Trophoblast cell (in vitro differentiated cells and primary cell): Measurements from ENCODE around the gene USP24.

Experiments used
- DNase-seq, 2 donors: peaks; one replicate each; pipeline ENCODE4 v3.0.0-alpha.2; 2016
- H2AFZ ChIP-seq: 2 replicates; pipeline ENCODE4 v1.6.1; 2013; ENCODE audit warnings: low read length, moderate library complexity, mild to moderate bottlenecking; ENCODE audit not compliant: insufficient read depth, poor library complexity
- H2AK5ac ChIP-seq: 2 replicates; pipeline ENCODE4 v1.6.1; 2013; ENCODE audit warnings: mild to moderate bottlenecking, low read length
- H2BK120ac ChIP-seq: 2 replicates; pipeline ENCODE4 v1.6.1; 2013; ENCODE audit warnings: low read length, mild to moderate bottlenecking, moderate library complexity; ENCODE audit not compliant: insufficient read depth, poor library complexity
- H2BK12ac ChIP-seq: 2 replicates; pipeline ENCODE4 v1.6.1; 2013; ENCODE audit warnings: mild to moderate bottlenecking, low read length, moderate library complexity
- H2BK5ac ChIP-seq: 2 replicates; pipeline ENCODE4 v1.6.1; 2013; ENCODE audit warnings: low read length, low read depth, moderate library complexity, mild to moderate bottlenecking; ENCODE audit not compliant: poor library complexity
- H3K14ac ChIP-seq: 2 replicates; pipeline ENCODE4 v1.6.1; 2013; ENCODE audit warnings: mild to moderate bottlenecking, low read length
- H3K18ac ChIP-seq: 2 replicates; pipeline ENCODE4 v1.6.1; 2013; ENCODE audit warnings: mild to moderate bottlenecking, low read length
- H3K23ac ChIP-seq: 2 replicates; pipeline ENCODE4 v1.6.1; 2013; ENCODE audit warnings: low read length
- H3K27ac ChIP-seq: 2 replicates; pipeline ENCODE4 v1.5.1; 2013; ENCODE audit warnings: low read depth, mild to moderate bottlenecking, inconsistent platforms, low read length, moderate library complexity
- H3K27me3 ChIP-seq: 2 replicates; pipeline ENCODE4 v1.6.1; 2013; ENCODE audit warnings: inconsistent platforms, mild to moderate bottlenecking, low read length, moderate library complexity; ENCODE audit not compliant: insufficient read depth
- H3K36me3 ChIP-seq, 2 experiments: 1 replicate in 1 of 2; 2 replicates in 1 of 2; pipeline ENCODE4 v1.6.1; 2013; ENCODE audit warnings: low read length in 2 of 2, mild to moderate bottlenecking in 2 of 2, moderate library complexity in 1 of 2; ENCODE audit not compliant: insufficient read depth in 2 of 2, control insufficient read depth in 1 of 2
- H3K4ac ChIP-seq: 2 replicates; pipeline ENCODE4 v1.6.1; 2013; ENCODE audit warnings: low read depth, mild to moderate bottlenecking, low read length, moderate library complexity
- H3K4me1 ChIP-seq, 2 experiments: 1 replicate in 1 of 2; 2 replicates in 1 of 2; pipeline ENCODE4 v1.6.1; 2013; ENCODE audit warnings: low read length in 2 of 2, mild to moderate bottlenecking in 2 of 2, moderate library complexity in 1 of 2; ENCODE audit not compliant: insufficient read depth in 2 of 2, control insufficient read depth in 1 of 2
- H3K4me2 ChIP-seq: 2 replicates; pipeline ENCODE4 v1.6.1; 2013; ENCODE audit warnings: inconsistent platforms, mild to moderate bottlenecking, low read length, moderate library complexity
- H3K4me3 ChIP-seq: 2 replicates; pipeline ENCODE4 v1.5.1; 2013; ENCODE audit warnings: mild to moderate bottlenecking, low read depth, low read length, inconsistent platforms
- H3K79me1 ChIP-seq: one replicate; pipeline ENCODE4 v1.6.1; 2013; ENCODE audit warnings: low read length
- H3K79me2 ChIP-seq: 2 replicates; pipeline ENCODE4 v1.6.1; 2013; ENCODE audit warnings: low read length, mild to moderate bottlenecking; ENCODE audit not compliant: control insufficient read depth, insufficient read depth, poor library complexity
- H3K9ac ChIP-seq: 2 replicates; pipeline ENCODE4 v1.6.1; 2013; ENCODE audit warnings: mild to moderate bottlenecking, low read length
- H3K9me3 ChIP-seq: 2 replicates; pipeline ENCODE4 v1.6.1; 2013; ENCODE audit warnings: low read depth, mild to moderate bottlenecking, control low read depth, inconsistent platforms, low read length; ENCODE audit not compliant: insufficient read depth
- H4K12ac ChIP-seq: 2 replicates; pipeline ENCODE4 v1.6.1; 2013; ENCODE audit warnings: low read depth, mild to moderate bottlenecking, low read length, moderate library complexity
- H4K8ac ChIP-seq: 2 replicates; pipeline ENCODE4 v1.6.1; 2013; ENCODE audit warnings: low read depth, mild to moderate bottlenecking, low read length, moderate library complexity
- H4K91ac ChIP-seq: one replicate; pipeline ENCODE4 v1.6.1; 2013; ENCODE audit warnings: low read depth, mild to moderate bottlenecking, low read length, moderate library complexity
- WGBS: extraction: QIAGEN DNeasy Blood & Tissue Kit; methylation state at CpG from one replicate; pipeline ENCODE4 v1.1.7; 2013; ENCODE audit warnings: missing lambda C conversion rate; ENCODE audit not compliant: insufficient read length, insufficient coverage; ENCODE audit errors: extremely low coverage; 5-methylcytosine and 5-hydroxymethylcytosine counted together

USP24 gene

GRCh38 chr1:55037733-55038551, 177.2 kb downstream of the USP24 start:
- Histone ChIP-seq H2AK5ac (no peak overlapping the region), H3K9me3 (peaks cover 4% of the 10 kb centered on the region), H3K4me2 (no peak overlapping the region), H3K79me1 (no peaks in the 10 kb centered on the region), H3K14ac (no peak overlapping the region), H3K23ac (no peak overlapping the region), H3K4me3 (no peak overlapping the region), H3K18ac (no peak overlapping the region), H4K12ac (no peak overlapping the region), H2BK5ac (no peak overlapping the region), H3K9ac (no peak overlapping the region), H3K4ac (no peak overlapping the region), H4K91ac (no peak overlapping the region), H2BK120ac (no peak overlapping the region), H2AFZ (no peak overlapping the region), H3K4me1 (peaks cover 7 to 9% of the 10 kb centered on the region in 2 experiments), H3K79me2 (no peaks in the 10 kb centered on the region), H2BK12ac (no peak overlapping the region), H3K27me3 (peaks cover 40% of the 10 kb centered on the region), H4K8ac (no peak overlapping the region), H3K27ac (no peak overlapping the region), H3K36me3 (no peaks in the 10 kb centered on the region)
- DNase-seq: no peak
- no CpG with 5 or more reads among the region's 8 CpGs for WGBS

GRCh38 chr1:55035904-55036303, 179.3 kb downstream of the USP24 start:
- Histone ChIP-seq H2BK12ac (no peak overlapping the region), H2BK5ac (no peak overlapping the region), H3K4me2 (no peak overlapping the region), H3K4me3 (no peak overlapping the region), H2AK5ac (no peak overlapping the region), H3K36me3 (no peaks in the 10 kb centered on the region), H3K79me2 (no peaks in the 10 kb centered on the region), H3K18ac (no peak overlapping the region), H3K27me3 (peaks cover 35% of the 10 kb centered on the region), H2AFZ (no peak overlapping the region), H3K27ac (no peak overlapping the region), H3K4ac (no peak overlapping the region), H3K4me1 (peaks cover 7 to 9% of the 10 kb centered on the region in 2 experiments), H3K14ac (no peak overlapping the region), H4K91ac (no peak overlapping the region), H3K79me1 (no peaks in the 10 kb centered on the region), H2BK120ac (no peak overlapping the region), H4K12ac (no peak overlapping the region), H3K9ac (no peak overlapping the region), H3K23ac (no peak overlapping the region), H4K8ac (no peak overlapping the region), H3K9me3 (peaks cover 4% of the 10 kb centered on the region)
- peak in 1 of 2 donors; percentile 4 for DNase-seq
- WGBS: no CpG with 5 or more reads among the region's 4 CpGs

DNA sequence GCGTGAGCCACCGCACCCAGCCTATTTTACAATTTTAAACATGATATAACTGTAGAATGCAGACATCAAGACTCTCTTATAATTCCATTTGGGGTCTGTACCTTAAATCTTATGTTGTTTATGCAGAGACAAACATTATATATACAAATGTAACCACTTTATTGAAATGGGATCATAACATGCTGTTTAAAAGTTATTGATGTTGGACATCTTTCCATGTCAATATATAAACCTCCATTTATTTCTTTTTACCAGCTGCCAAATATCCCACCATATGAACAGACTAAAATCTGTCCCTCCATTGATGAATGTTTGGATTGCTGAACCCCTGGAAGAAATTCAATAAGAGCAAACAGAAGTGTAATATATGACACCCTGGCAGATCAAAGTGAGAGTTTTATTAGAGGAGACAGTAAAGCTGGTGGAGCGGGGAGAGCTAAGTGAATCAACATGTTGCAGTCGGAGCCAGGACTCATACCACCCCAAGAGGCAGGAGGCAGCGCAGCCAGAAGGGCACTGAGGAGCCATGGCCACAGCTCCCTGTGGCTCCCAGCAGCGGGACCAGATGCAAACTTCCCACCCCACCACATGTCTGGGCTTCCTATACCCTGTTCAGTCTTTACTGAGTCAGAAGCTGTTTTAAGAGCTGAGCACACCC, 180.6 kb downstream of the USP24 start:
- Histone ChIP-seq H3K36me3 (no peaks in the 10 kb centered on the region), H2BK12ac (no peak overlapping the region), H3K18ac (no peak overlapping the region), H2BK120ac (no peak overlapping the region), H3K4ac (no peak overlapping the region), H3K79me2 (no peaks in the 10 kb centered on the region), H3K4me2 (no peak overlapping the region), H3K9me3 (no peaks in the 10 kb centered on the region), H2AK5ac (no peak overlapping the region), H3K27me3 (peaks cover 22% of the 10 kb centered on the region), H4K8ac (no peak overlapping the region), H3K27ac (no peak overlapping the region), H3K4me1 (peaks cover under 1 to 2% of the 10 kb centered on the region in 2 experiments), H3K14ac (no peak overlapping the region), H3K9ac (no peak overlapping the region), H4K12ac (no peak overlapping the region), H3K4me3 (no peak overlapping the region), H3K23ac (no peak overlapping the region), H3K79me1 (no peaks in the 10 kb centered on the region), H2BK5ac (no peak overlapping the region), H2AFZ (no peak overlapping the region), H4K91ac (no peak overlapping the region)
- DNase-seq: no peak
- no CpG with 5 or more reads among the region's 6 CpGs for WGBS

DNA sequence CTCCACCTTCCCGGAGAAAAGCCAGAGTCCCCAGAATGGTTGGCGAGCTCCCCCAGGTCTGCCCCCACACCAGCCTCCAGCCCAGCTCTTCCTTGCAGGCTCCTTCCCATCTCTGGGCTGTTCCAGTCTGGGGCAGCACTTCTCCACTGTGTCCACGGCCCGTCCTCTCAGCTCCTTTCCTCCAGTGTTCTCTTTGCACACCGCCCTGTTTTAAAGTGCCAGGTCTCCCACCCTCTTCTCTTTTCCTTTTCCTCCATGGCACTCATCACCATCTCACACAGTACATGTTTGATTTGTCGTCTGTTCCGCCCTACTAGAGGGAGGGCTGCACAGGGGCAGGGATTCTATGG, 181.9 kb downstream of the USP24 start:
- no peak overlapping the region for H3K23ac ChIP-seq
- no peak for DNase-seq
- no peak overlapping the region for H2AFZ ChIP-seq
- no peak overlapping the region for H3K4ac ChIP-seq
- no peak overlapping the region for H2BK12ac ChIP-seq
- no peak overlapping the region for H3K9ac ChIP-seq
- no peaks in the 10 kb centered on the region for H3K79me1 ChIP-seq
- H3K14ac ChIP-seq: no peak overlapping the region
- no peak overlapping the region for H2BK120ac ChIP-seq
- no peak overlapping the region for H3K27ac ChIP-seq
- H2BK5ac ChIP-seq: no peak overlapping the region
- H3K36me3 ChIP-seq: no peaks in the 10 kb centered on the region
- no peak overlapping the region for H3K18ac ChIP-seq
- H2AK5ac ChIP-seq: no peak overlapping the region
- H3K79me2 ChIP-seq: no peaks in the 10 kb centered on the region
- H4K91ac ChIP-seq: no peak overlapping the region
- H3K4me2 ChIP-seq: no peak overlapping the region
- H3K9me3 ChIP-seq: no peaks in the 10 kb centered on the region
- peaks cover 9% of the 10 kb centered on the region for H3K27me3 ChIP-seq
- H4K8ac ChIP-seq: no peak overlapping the region
- no peak overlapping the region for H3K4me3 ChIP-seq
- H4K12ac ChIP-seq: no peak overlapping the region
- no CpG with 5 or more reads among the region's 7 CpGs for WGBS
- H3K4me1 ChIP-seq: no peaks in the 10 kb centered on the region
